HepG2 (cell line): ENCODE data around the gene MECR. TPM values are rescaled to one million over a fixed set of nuclear protein-coding genes. Genes with fewer than 3 reads are reported as not detected.

Experiments used
- KDM5A ChIP-seq: fragments of 200-600 bp; sonication (generic); IDR thresholded peaks from 2 replicates; pipeline ENCODE4 v1.7.0; 2018; ENCODE audit warnings: antibody characterized with exemption, mild to moderate bottlenecking, low read length, borderline replicate concordance
- MEIS2 ChIP-seq: sonication (generic); formaldehyde crosslinking; IDR thresholded peaks from 2 replicates; pipeline ENCODE4 v1.9.0; 2021; ENCODE audit warnings: mild to moderate bottlenecking, missing genetic modification reagents
- TBX2 ChIP-seq: sonication (generic); formaldehyde crosslinking; IDR thresholded peaks from 2 replicates; pipeline ENCODE4 v1.5.0; 2020; ENCODE audit warnings: missing genetic modification reagents, mild to moderate bottlenecking, borderline replicate concordance
- YY1 ChIP-seq: IDR thresholded peaks from 2 replicates; pipeline ENCODE4 v1.6.1; 2011; ENCODE audit warnings: low read length, low read depth, moderate library complexity, mild to moderate bottlenecking; ENCODE audit not compliant: insufficient read depth, insufficient replicate concordance
- polyA plus RNA-seq, 8 experiments: library from polyadenylated mRNA; depleted of rRNA in 3 of 8; stranded (reverse) in 7 of 8; unstranded in 1 of 8; fragments of >200 nt; fragmentation: Illumina TruSeq in 4 of 8; extraction: Trizol in 4 of 8; gene quantifications; 2 replicates each; pipeline versions ENCODE4 v1.2.1 to v1.2.3, GENCODE V29; 2011 to 2016; ENCODE audit warnings: low read depth in 4 of 8, missing spikeins in 1 of 8, mixed read lengths in 1 of 8; ENCODE audit not compliant: insufficient read depth in 1 of 8
- total RNA-seq, 5 experiments: library from RNA; depleted of rRNA; stranded (reverse); fragments of >200 nt; fragmentation: Illumina TruSeq; extraction: Trizol; gene quantifications; 2 replicates each; pipeline ENCODE4 v1.2.3, GENCODE V29; 2016; ENCODE audit warnings: low read depth in 1 of 5
- TF ChIP-seq, protein P1 (sequence below): IDR thresholded peaks from 2 replicates; pipeline ENCODE4 v1.6.1; 2018; ENCODE audit warnings: missing genetic modification reagents
- TF ChIP-seq, protein P2 (sequence below): IDR thresholded peaks from 2 replicates; pipeline ENCODE4 v1.6.1; 2016; ENCODE audit warnings: control low read depth
- TF ChIP-seq, protein P3 (sequence below): sonication (generic); formaldehyde crosslinking; IDR thresholded peaks from 2 replicates; pipeline ENCODE4; 2020; ENCODE audit warnings: missing genetic modification reagents, mild to moderate bottlenecking, borderline replicate concordance
- TF ChIP-seq, protein P4 (sequence below): sonication (generic); formaldehyde crosslinking; IDR thresholded peaks from 2 replicates; pipeline ENCODE4 v1.5.1; 2020; ENCODE audit warnings: mild to moderate bottlenecking, missing genetic modification reagents

Gene MECR
- total and polyA plus RNA-seq, 2 of the 13 experiments (the other 11 are each of a cell fraction or from before 2014, with no cell fraction given) = 18.8 to 24.9 TPM

DNA sequence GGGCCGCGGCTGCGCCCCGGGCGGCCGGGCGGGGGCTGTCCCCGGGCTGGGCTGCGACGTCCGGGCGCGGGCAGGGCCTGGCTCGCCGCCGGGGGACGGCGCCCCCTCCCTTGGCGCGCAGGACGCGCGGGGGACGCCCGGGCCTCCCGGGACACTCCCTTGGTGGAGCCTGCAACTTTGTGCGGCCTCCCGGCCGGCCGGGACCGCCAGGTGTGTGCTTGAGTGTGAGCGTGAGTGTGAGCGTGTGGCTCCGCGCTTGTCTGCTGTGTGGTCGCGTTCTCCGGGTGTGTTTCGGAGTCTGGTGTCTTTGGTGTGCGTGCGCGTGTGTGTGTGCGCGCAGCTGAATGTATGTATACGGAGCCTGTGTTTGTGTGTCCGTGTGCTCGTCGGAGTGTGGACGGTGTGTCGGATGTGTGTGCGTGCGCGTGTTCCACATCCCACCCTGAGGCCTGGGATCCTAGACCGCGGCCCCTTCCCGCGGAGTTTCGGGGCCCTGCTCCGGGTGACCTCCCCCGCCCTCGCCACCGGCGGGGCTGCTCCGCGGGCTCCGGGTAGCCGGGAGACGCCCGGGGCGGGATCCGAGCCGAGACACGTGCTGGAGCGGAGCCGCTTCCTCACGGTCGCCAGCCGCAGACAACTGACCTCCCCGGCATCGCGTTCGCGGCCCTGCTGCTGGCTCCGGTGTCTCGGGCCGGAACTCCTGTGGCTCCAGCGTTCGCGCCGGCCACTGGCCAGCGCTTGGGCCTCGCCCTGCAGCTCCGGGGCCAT, 7.3 kb upstream of the MECR start (continued):
- TF ChIP-seq, protein P1, sequence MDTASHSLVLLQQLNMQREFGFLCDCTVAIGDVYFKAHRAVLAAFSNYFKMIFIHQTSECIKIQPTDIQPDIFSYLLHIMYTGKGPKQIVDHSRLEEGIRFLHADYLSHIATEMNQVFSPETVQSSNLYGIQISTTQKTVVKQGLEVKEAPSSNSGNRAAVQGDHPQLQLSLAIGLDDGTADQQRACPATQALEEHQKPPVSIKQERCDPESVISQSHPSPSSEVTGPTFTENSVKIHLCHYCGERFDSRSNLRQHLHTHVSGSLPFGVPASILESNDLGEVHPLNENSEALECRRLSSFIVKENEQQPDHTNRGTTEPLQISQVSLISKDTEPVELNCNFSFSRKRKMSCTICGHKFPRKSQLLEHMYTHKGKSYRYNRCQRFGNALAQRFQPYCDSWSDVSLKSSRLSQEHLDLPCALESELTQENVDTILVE (CRISPR knock-in tag) = 0 out of 2 replicates have a peak, but pooled peaks have one; percentile 9
- TF ChIP-seq, protein P2, sequence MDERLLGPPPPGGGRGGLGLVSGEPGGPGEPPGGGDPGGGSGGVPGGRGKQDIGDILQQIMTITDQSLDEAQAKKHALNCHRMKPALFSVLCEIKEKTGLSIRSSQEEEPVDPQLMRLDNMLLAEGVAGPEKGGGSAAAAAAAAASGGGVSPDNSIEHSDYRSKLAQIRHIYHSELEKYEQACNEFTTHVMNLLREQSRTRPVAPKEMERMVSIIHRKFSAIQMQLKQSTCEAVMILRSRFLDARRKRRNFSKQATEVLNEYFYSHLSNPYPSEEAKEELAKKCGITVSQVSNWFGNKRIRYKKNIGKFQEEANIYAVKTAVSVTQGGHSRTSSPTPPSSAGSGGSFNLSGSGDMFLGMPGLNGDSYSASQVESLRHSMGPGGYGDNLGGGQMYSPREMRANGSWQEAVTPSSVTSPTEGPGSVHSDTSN (CRISPR knock-in tag) = no peak
- TF ChIP-seq, protein P3, sequence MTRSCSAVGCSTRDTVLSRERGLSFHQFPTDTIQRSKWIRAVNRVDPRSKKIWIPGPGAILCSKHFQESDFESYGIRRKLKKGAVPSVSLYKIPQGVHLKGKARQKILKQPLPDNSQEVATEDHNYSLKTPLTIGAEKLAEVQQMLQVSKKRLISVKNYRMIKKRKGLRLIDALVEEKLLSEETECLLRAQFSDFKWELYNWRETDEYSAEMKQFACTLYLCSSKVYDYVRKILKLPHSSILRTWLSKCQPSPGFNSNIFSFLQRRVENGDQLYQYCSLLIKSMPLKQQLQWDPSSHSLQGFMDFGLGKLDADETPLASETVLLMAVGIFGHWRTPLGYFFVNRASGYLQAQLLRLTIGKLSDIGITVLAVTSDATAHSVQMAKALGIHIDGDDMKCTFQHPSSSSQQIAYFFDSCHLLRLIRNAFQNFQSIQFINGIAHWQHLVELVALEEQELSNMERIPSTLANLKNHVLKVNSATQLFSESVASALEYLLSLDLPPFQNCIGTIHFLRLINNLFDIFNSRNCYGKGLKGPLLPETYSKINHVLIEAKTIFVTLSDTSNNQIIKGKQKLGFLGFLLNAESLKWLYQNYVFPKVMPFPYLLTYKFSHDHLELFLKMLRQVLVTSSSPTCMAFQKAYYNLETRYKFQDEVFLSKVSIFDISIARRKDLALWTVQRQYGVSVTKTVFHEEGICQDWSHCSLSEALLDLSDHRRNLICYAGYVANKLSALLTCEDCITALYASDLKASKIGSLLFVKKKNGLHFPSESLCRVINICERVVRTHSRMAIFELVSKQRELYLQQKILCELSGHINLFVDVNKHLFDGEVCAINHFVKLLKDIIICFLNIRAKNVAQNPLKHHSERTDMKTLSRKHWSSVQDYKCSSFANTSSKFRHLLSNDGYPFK (CRISPR knock-in tag) = no peak
- TF ChIP-seq YY1 (peak; percentile 11), MEIS2 (CRISPR knock-in tag) (no peak), TBX2 (CRISPR knock-in tag) (peak; percentile 24; the same call in 1 of the 2 replicates), KDM5A (no peak)
- TF ChIP-seq, protein P4, sequence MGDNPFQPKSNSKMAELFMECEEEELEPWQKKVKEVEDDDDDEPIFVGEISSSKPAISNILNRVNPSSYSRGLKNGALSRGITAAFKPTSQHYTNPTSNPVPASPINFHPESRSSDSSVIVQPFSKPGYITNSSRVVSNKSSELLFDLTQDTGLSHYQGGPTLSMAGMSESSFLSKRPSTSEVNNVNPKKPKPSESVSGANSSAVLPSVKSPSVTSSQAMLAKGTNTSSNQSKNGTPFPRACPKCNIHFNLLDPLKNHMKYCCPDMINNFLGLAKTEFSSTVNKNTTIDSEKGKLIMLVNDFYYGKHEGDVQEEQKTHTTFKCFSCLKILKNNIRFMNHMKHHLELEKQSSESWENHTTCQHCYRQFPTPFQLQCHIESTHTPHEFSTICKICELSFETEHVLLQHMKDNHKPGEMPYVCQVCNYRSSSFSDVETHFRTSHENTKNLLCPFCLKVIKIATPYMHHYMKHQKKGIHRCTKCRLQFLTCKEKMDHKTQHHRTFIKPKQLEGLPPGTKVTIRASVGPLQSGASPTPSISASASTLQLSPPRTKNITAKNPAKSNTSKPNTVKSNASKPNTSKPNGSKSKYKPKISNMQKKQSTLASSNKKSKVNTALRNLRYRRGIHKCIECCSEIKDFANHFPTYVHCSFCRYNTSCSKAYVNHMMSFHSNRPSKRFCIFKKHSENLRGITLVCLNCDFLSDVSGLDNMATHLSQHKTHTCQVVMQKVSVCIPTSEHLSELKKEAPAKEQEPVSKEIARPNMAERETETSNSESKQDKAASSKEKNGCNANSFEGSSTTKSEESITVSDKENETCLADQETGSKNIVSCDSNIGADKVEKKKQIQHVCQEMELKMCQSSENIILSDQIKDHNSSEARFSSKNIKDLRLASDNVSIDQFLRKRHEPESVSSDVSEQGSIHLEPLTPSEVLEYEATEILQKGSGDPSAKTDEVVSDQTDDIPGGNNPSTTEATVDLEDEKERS = no peak
